ENCODE measurements around the gene OSBPL8. TPM values are rescaled to one million over a fixed set of nuclear protein-coding genes. Genes with fewer than 3 reads are reported as not detected.

The OSBPL8 gene
- 100 to 1,000 TPM; 133 to 154 (median 138) TPM for total RNA-seq
- 118 TPM for total RNA-seq (2013)

GRCh38 chr12:76559400-76560085, at the start of gene OSBPL8:
TSS of gene OSBPL8 (minus strand) at chr12:76559771. CDS start at chr12:76487551, 72,220 bp downstream.
- DNase-seq (peak; percentile 95 to 96), ATAC-seq (peak; percentile 76 to 90 (median 78))
- Mint-ChIP-seq H3K4me3 (peak within 1 kb of the TSS; percentile 95), H3K36me3 (no peaks in the 10 kb centered on the region), H3K9me3 (no peaks in the 10 kb centered on the region), H3K4me1 (peaks cover 29 to 37% of the 10 kb centered on the region in 2 donors), H3K27ac (peak within 1 kb of the TSS; percentile 94), H3K27me3 (ENCODE audit: low read depth in 2 of 2) (no peaks in the 10 kb centered on the region)
- Histone ChIP-seq H3K4me3 (ENCODE audit: low read length) (peak within 1 kb of the TSS; percentile 99), H3K9me3 (ENCODE audit: control insufficient read depth, insufficient read depth, low read length) (no peaks in the 10 kb centered on the region), H3K4me1 (ENCODE audit: control insufficient read depth, insufficient read depth, low read length) (peaks cover 15% of the 10 kb centered on the region), H3K27ac (ENCODE audit: low read length) (peak within 1 kb of the TSS; percentile 95), H3K27me3 (ENCODE audit: control insufficient read depth, insufficient read depth, low read length) (no peaks in the 10 kb centered on the region), H3K36me3 (ENCODE audit: control insufficient read depth, insufficient read depth, low read length) (no peaks in the 10 kb centered on the region)
- TF ChIP-seq CTCF (IDR thresholded peaks at IDR 0.05), result no peak
- under 1% methylated on average over 76 of the region's 76 CpGs for WGBS (ENCODE audit: insufficient coverage)
- intact Hi-C loops (cut with micrococcal nuclease), result loop anchor here (2.0 kb wide), 3 partner anchors 29 to 529 kb away; partner anchors contain the start of genes PHLDA1 and ZDHHC17

- 94% methylated on average over 10 of the region's 11 CpGs for WGBS (ENCODE audit: insufficient coverage)
- Mint-ChIP-seq H3K9me3 (no peaks in the 10 kb centered on the region), H3K4me1 (no peaks in the 10 kb centered on the region), H3K27ac (no peak overlapping the region), H3K27me3 (ENCODE audit: low read depth in 2 of 2) (peaks cover 12 to 14% of the 10 kb centered on the region in 2 donors), H3K4me3 (no peak overlapping the region), H3K36me3 (no peaks in the 10 kb centered on the region)
- H3K27ac ChIP-seq (ENCODE audit: low read length), result no peak overlapping the region
- no peak overlapping the region for H3K4me3 ChIP-seq (ENCODE audit: low read length)
- no peaks in the 10 kb centered on the region for H3K4me1 ChIP-seq (ENCODE audit: control insufficient read depth, insufficient read depth, low read length)
- DNase-seq (no peak), ATAC-seq (no peak)
- H3K9me3 ChIP-seq (ENCODE audit: control insufficient read depth, insufficient read depth, low read length), result no peaks in the 10 kb centered on the region
- H3K36me3 ChIP-seq (ENCODE audit: control insufficient read depth, insufficient read depth, low read length), result no peaks in the 10 kb centered on the region
- intact Hi-C loops (cut with micrococcal nuclease), result no loop called here
- TF ChIP-seq CTCF (IDR thresholded peaks at IDR 0.05), result no peak
- H3K27me3 ChIP-seq (ENCODE audit: control insufficient read depth, insufficient read depth, low read length), result no peaks in the 10 kb centered on the region
Measured at GRCh38 chr12:76608070-76608469, 48.5 kb upstream of the OSBPL8 start.

- H3K9me3 Mint-ChIP-seq, result no peaks in the 10 kb centered on the region
- ATAC-seq, result no peak
- Histone ChIP-seq H3K4me3 (ENCODE audit: low read length) (no peak overlapping the region), H3K27ac (ENCODE audit: low read length) (no peak overlapping the region), H3K4me1 (ENCODE audit: control insufficient read depth, insufficient read depth, low read length) (no peaks in the 10 kb centered on the region), H3K27me3 (ENCODE audit: control insufficient read depth, insufficient read depth, low read length) (no peaks in the 10 kb centered on the region), H3K36me3 (ENCODE audit: control insufficient read depth, insufficient read depth, low read length) (no peaks in the 10 kb centered on the region), H3K9me3 (ENCODE audit: control insufficient read depth, insufficient read depth, low read length) (no peaks in the 10 kb centered on the region)
- peaks cover 0 to 3% of the 10 kb centered on the region in 2 donors for H3K27me3 Mint-ChIP-seq (ENCODE audit: low read depth in 2 of 2)
- no peak overlapping the region for H3K27ac Mint-ChIP-seq
- peaks cover 0 to 2% of the 10 kb centered on the region in 2 donors for H3K4me1 Mint-ChIP-seq
- DNase-seq, result no peak
- intact Hi-C loops (cut with micrococcal nuclease), result no loop called here
- no peaks in the 10 kb centered on the region for H3K36me3 Mint-ChIP-seq
- WGBS (ENCODE audit: insufficient coverage), result 89% methylated on average over 1 of the region's 2 CpGs
- H3K4me3 Mint-ChIP-seq, result no peak overlapping the region
- TF ChIP-seq CTCF (IDR thresholded peaks at IDR 0.05), result no peak
Measured at GRCh38 chr12:76595056-76595455, 35.5 kb upstream of the OSBPL8 start.

GRCh38 chr12:76591476-76591875, 31.9 kb upstream of the OSBPL8 start:
- no peaks in the 10 kb centered on the region for H3K36me3 Mint-ChIP-seq
- H3K4me1 ChIP-seq (ENCODE audit: control insufficient read depth, insufficient read depth, low read length), result peaks cover 7% of the 10 kb centered on the region
- no peaks in the 10 kb centered on the region for H3K27me3 ChIP-seq (ENCODE audit: control insufficient read depth, insufficient read depth, low read length)
- H3K4me1 Mint-ChIP-seq, result peaks cover 12 to 30% of the 10 kb centered on the region in 2 donors
- intact Hi-C loops (cut with micrococcal nuclease), result no loop called here
- no peak for ATAC-seq
- no peak overlapping the region for H3K4me3 Mint-ChIP-seq
- H3K9me3 Mint-ChIP-seq, result no peaks in the 10 kb centered on the region
- no peak overlapping the region for H3K4me3 ChIP-seq (ENCODE audit: low read length)
- H3K27ac ChIP-seq (ENCODE audit: low read length), result no peak overlapping the region
- H3K9me3 ChIP-seq (ENCODE audit: control insufficient read depth, insufficient read depth, low read length), result no peaks in the 10 kb centered on the region
- no peak for DNase-seq
- H3K27ac Mint-ChIP-seq, result no peak overlapping the region
- peaks cover 0 to under 1% of the 10 kb centered on the region in 2 donors for H3K27me3 Mint-ChIP-seq (ENCODE audit: low read depth in 2 of 2)
- H3K36me3 ChIP-seq (ENCODE audit: control insufficient read depth, insufficient read depth, low read length), result no peaks in the 10 kb centered on the region
- no peak for TF ChIP-seq CTCF (IDR thresholded peaks at IDR 0.05)

All from natural killer cell (primary cell).